HFFc6 (cell line): ENCODE measurements around the gene USP4. TPM values are rescaled to one million over a fixed set of nuclear protein-coding genes. Genes with fewer than 3 reads are reported as not detected.

Experiments used
- DNase-seq: peaks from one replicate; pipeline ENCODE4 v3.0.0-alpha.2; 2018
- H3K27ac Mint-ChIP-seq: 2 replicates; pipeline ENCODE4 v1.8.0; 2020; ENCODE audit warnings: mild to moderate bottlenecking, mixed read lengths
- H3K27me3 Mint-ChIP-seq: 2 replicates; pipeline ENCODE4 v1.8.0; 2021; ENCODE audit warnings: mild to moderate bottlenecking, moderate library complexity, mixed read lengths; ENCODE audit not compliant: insufficient read depth
- H3K36me3 Mint-ChIP-seq: 2 replicates; pipeline ENCODE4 v1.8.0; 2021; ENCODE audit warnings: low read depth, mixed read lengths
- H3K4me1 Mint-ChIP-seq: 2 replicates; pipeline ENCODE4 v1.8.0; 2020; ENCODE audit warnings: low read depth, mixed read lengths
- H3K4me3 Mint-ChIP-seq: 2 replicates; pipeline ENCODE4 v1.8.0; 2020; ENCODE audit warnings: mild to moderate bottlenecking, moderate library complexity, mixed read lengths
- H3K9me3 Mint-ChIP-seq: 2 replicates; pipeline ENCODE4 v1.8.0; 2020; ENCODE audit warnings: mild to moderate bottlenecking, mixed read lengths
- total RNA-seq, 6 experiments: library from RNA; stranded (reverse); fragmentation: NEBNext Ultra II Directional; extraction: Animal tissue kit (Norgen Biotek cat#: 25700); gene quantifications; 2 replicates in 1 of 6; 3 replicates in 5 of 6; pipeline ENCODE4 v1.2.3, GENCODE V29; 2021
- TF ChIP-seq, protein P1 (sequence below): fragments of 200-600 bp; sonication (generic); IDR thresholded peaks from 2 replicates; pipeline ENCODE4 v1.5.0; 2021; ENCODE audit warnings: antibody characterized with exemption, mild to moderate bottlenecking

Gene USP4
- total RNA-seq, 6 experiments from 2014 or later, result 41.4 to 48.3 (median 44.8) TPM

DNA sequence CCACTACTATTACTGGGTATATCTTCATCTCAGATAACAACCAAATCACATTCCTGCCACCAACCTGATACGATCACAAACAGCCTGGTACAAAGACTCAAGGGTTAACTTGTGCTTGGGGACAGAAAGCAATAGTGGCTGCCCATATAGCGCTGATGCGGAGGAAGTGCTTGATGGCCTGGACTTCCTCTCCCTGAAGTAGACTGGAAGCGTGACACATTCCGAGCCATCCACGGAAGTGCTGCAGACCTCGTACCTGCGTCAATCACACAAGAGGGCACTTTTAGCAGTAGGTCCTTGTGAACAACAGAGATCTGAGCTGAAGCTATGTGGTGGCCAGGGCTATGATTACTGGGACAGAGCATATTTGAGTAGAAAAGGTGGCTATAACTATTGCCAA lies 45.5 kb downstream of the USP4 start:
- Mint-ChIP-seq H3K27me3 (no peaks in the 10 kb centered on the region), H3K27ac (no peak overlapping the region), H3K36me3 (peaks cover 28% of the 10 kb centered on the region), H3K9me3 (no peaks in the 10 kb centered on the region), H3K4me1 (peaks cover 7% of the 10 kb centered on the region), H3K4me3 (no peak overlapping the region)
- no peak for DNase-seq
- TF ChIP-seq, protein P1, sequence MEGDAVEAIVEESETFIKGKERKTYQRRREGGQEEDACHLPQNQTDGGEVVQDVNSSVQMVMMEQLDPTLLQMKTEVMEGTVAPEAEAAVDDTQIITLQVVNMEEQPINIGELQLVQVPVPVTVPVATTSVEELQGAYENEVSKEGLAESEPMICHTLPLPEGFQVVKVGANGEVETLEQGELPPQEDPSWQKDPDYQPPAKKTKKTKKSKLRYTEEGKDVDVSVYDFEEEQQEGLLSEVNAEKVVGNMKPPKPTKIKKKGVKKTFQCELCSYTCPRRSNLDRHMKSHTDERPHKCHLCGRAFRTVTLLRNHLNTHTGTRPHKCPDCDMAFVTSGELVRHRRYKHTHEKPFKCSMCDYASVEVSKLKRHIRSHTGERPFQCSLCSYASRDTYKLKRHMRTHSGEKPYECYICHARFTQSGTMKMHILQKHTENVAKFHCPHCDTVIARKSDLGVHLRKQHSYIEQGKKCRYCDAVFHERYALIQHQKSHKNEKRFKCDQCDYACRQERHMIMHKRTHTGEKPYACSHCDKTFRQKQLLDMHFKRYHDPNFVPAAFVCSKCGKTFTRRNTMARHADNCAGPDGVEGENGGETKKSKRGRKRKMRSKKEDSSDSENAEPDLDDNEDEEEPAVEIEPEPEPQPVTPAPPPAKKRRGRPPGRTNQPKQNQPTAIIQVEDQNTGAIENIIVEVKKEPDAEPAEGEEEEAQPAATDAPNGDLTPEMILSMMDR, result no peak

DNA sequence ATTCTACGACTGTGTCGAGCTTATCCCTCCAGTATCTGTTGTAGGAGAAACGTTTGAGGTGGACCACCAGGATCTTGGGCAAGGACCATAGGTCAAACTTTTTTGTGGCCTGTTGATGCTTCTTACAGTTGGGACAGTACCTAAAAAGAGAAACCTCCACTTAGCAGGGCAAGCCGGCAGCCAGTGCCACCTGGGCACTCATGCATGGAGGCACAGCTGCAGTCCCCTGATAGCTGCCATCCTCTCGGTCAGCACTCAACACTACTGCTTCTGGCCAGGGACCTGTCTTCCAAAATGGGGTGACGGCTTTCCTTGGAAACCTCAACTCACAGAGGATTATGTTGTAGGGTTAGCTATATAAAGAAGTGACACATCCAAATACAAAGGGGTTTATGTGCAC lies 55.9 kb downstream of the USP4 start:
- TF ChIP-seq, protein P1, result no peak
- Mint-ChIP-seq H3K4me3 (no peak overlapping the region), H3K27me3 (no peaks in the 10 kb centered on the region; the same call in 1 of the 2 replicates), H3K36me3 (peaks cover 42% of the 10 kb centered on the region), H3K4me1 (0 out of 2 replicates have a peak, but pooled peaks cover 4% of the 10 kb centered on the region), H3K9me3 (no peaks in the 10 kb centered on the region), H3K27ac (no peak overlapping the region)
- DNase-seq, result no peak

DNA sequence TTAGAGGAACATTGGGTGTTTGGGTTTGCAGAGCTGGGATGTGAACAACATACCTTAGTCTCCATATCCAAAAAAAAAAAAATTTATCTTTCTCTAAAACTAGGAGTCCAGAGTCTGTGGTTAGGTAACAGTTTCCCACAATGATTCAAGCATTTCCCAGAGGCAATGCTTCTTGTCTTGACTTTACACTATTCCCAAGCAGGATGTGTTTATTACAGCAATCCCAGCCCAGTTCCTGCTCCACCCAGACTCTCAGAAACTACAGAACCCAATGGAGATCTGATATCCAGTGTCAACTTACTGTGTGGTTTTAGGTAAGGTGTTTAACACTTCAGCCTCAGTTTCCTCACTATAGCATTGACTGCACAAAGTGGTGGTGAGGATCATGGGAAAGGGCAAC lies 60.5 kb downstream of the USP4 start:
- Mint-ChIP-seq H3K36me3 (peaks cover 41% of the 10 kb centered on the region), H3K27ac (peak overlapping the region; percentile 40; the same call in 1 of the 2 replicates), H3K27me3 (no peaks in the 10 kb centered on the region; the same call in 1 of the 2 replicates), H3K4me3 (no peak overlapping the region), H3K4me1 (peaks cover 32% of the 10 kb centered on the region), H3K9me3 (no peaks in the 10 kb centered on the region)
- TF ChIP-seq, protein P1, result no peak
- peak; percentile 12 for DNase-seq

DNA sequence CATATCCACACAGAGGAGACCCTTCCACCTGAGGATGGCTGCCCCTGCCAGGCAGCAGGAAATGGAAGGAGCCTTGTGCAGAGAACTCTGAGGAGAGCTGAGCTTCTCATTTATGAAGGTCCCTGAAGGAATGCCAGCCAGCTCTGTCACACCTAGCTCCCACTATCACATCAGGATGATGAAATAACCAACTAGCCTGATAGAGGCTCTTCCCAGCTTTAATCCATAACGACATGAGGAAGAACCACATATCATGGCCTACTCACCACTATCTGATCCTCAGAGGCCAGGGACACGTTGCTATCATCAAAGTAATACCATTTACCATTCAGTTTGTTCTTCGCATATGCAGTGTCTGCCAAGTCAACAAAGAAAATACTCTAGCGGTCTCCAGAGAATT lies 61.3 kb downstream of the USP4 start:
- Mint-ChIP-seq H3K4me3 (no peak overlapping the region), H3K4me1 (peaks cover 32% of the 10 kb centered on the region), H3K9me3 (no peaks in the 10 kb centered on the region), H3K27ac (peak overlapping the region; percentile 89; the same call in 1 of the 2 replicates), H3K27me3 (no peaks in the 10 kb centered on the region; the same call in 1 of the 2 replicates), H3K36me3 (peaks cover 33% of the 10 kb centered on the region)
- TF ChIP-seq, protein P1, result no peak
- no peak for DNase-seq

DNA sequence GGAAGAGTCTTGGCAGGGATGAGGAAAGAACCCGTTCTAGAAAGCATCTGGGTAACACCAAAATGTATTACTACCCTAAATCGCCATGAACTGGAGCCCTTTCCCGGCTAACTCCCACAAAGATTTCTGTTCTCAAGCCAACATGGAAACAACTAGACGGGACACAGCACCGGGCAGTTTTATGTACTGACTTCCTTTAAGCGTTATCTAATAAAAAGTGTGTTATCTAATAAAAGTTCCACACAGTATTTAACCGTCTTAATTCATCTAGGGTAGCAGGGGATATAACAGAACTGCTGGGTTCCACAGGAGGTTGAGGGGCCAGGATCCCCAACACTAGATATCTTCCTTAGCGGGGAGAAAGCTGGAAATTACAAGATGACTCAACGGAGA lies 62.5 kb downstream of the USP4 start:
- peaks cover 36% of the 10 kb centered on the region for H3K36me3 Mint-ChIP-seq
- TF ChIP-seq, protein P1, result no peak
- H3K4me3 Mint-ChIP-seq, result peak overlapping the region; percentile 81
- DNase-seq, result no peak
- no peaks in the 10 kb centered on the region for H3K9me3 Mint-ChIP-seq
- no peaks in the 10 kb centered on the region; the same call in 1 of the 2 replicates for H3K27me3 Mint-ChIP-seq
- H3K27ac Mint-ChIP-seq, result peak overlapping the region; percentile 89
- peaks cover 32% of the 10 kb centered on the region for H3K4me1 Mint-ChIP-seq
